GM10266 (cell line): ENCODE results near the gene PKNOX2.

Source experiments
- DNase-seq: peaks from one replicate; pipeline ENCODE4 v3.0.0; 2012; ENCODE audit errors: extremely low spot score
- TF ChIP-seq, protein P1 (sequence below): IDR thresholded peaks from 2 replicates; pipeline ENCODE4 v1.5.1; 2012; ENCODE audit warnings: mild to moderate bottlenecking, low read depth; ENCODE audit not compliant: control insufficient read depth, insufficient read depth; ENCODE audit errors: missing control alignments

The PKNOX2 gene

DNA sequence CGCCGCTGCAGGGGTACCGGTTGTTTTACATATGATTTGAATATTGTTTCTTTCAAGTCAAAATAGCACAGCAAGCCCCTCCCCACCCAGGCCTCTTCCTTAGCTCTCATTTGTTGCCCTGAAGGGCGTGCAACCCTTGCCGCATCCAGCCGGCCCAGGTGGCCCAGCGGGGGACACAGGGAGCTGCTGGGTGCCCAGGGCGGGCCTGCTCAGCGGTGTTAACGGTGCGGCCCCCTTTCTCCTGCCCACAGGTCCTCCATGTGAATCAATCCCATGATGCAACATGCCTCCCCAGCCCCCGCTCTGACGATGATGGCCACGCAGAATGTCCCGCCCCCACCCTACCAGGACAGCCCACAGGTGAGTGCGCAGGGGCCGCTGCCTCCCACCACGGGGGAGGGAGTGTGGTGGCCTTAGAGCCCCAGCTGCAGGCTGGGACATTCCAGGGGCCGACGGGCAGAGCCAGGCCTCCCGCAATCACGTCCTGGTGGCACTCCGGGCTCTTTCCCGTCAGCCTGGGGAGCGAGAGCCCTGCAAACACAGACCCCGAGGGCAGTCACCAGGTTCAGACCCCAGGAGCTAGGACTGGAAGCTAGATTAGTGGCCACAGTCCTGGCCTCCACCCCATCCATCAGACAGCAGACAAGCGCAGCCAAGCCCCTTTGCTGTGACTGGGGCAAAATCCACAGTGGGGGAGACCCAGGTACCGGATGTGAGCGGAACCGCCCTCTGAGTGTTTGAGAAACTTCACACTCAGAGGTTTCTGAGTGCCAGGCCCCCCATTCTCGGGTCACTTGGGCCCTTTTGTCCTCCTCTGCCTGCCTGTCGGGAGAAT is 186.7 kb downstream of the PKNOX2 start:
- TF ChIP-seq, protein P1, sequence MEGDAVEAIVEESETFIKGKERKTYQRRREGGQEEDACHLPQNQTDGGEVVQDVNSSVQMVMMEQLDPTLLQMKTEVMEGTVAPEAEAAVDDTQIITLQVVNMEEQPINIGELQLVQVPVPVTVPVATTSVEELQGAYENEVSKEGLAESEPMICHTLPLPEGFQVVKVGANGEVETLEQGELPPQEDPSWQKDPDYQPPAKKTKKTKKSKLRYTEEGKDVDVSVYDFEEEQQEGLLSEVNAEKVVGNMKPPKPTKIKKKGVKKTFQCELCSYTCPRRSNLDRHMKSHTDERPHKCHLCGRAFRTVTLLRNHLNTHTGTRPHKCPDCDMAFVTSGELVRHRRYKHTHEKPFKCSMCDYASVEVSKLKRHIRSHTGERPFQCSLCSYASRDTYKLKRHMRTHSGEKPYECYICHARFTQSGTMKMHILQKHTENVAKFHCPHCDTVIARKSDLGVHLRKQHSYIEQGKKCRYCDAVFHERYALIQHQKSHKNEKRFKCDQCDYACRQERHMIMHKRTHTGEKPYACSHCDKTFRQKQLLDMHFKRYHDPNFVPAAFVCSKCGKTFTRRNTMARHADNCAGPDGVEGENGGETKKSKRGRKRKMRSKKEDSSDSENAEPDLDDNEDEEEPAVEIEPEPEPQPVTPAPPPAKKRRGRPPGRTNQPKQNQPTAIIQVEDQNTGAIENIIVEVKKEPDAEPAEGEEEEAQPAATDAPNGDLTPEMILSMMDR, result no peak
- DNase-seq, result no peak

DNA sequence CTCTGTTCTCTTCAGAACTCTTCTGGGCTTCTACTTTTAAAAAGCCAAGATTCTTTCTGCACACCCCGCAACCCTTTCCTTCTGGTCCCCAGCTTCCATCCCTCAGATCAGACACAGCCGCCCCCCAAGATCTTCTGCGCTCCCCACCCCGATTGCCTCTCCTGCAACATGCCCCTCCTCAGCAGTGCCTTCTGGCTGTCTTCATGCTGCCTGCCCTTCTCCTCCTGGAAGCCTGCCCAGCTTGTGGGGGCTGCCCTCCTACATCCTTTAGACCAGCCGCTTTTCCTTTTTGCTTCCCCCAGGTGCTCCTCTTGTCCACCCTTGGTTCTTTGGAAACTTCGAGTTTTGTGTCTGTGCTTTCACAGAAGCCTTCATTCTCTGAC is 187.3 kb downstream of the PKNOX2 start:
- TF ChIP-seq, protein P1, result no peak

DNA sequence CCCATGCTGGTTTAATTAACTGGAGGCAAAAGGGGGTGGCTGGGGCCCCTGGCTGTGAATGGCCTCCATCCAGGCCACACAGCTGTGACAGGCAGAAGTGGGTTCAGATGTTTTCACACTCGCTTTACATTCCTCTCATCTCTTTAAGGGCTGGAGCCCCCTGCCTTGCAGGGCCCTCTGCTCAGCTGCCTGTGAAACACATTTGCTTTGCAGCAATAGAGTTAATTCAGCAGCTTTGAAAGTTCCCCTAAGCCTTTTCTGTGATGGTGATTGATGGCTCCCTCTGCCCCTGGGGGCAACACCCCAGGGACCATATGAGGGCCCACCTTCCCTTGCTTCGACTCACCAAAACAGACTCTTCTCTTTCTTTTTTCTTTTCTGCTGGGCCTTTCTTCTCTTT is 192.2 kb downstream of the PKNOX2 start:
- TF ChIP-seq, protein P1, result no peak
- no peak for DNase-seq

More for the DNA sequence above, 187.3 kb downstream of the PKNOX2 start:
- DNase-seq, result no peak

DNA sequence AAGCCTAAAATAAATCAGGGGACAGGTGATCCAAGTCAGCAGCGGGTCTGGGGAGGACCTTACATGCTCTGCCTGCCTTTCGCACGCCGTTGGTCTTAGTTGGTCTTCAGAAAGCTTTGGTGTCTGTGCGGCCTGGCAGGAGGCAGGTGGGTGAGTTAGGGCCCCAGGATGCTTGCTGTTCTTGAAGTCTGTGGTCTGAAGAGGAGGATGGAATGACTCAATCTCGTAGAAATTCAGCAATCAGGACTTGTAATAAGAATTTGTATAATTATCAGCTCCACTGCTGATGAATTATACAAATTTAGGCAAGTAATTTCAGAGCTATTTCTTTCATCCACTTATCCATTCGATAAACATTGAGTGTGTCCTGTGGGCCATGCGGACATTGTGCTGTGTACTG is 193.0 kb downstream of the PKNOX2 start:
- no peak for DNase-seq
- TF ChIP-seq, protein P1, result no peak

DNA sequence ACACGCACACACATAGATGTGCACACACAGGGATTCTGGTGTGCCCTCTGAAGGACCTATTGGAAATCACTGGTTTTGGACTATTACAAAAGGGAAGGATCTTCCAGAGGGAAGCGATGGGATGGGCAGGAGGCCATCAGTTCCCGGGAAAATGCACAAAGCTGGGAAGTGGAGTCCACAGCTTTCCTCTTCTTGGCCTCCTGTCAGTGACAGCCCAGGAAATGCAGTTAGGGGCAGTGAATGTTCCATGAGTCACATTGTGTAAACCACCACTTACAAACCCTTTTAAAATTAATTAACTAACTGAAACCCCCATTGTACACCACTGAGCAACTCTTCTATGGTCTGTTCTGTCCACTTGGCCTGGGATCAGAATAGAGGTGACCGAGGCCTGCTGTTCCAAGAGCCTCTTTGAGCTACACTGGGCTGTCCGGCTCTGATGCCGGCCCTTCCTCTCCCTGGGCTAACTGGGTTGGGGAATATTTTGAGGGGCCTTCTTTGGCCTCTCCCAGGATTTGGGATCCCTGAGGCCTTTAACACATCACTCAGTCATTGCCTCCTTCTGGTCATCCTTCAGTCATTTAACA is 193.8 kb downstream of the PKNOX2 start:
- TF ChIP-seq, protein P1, result no peak
- no peak for DNase-seq

DNA sequence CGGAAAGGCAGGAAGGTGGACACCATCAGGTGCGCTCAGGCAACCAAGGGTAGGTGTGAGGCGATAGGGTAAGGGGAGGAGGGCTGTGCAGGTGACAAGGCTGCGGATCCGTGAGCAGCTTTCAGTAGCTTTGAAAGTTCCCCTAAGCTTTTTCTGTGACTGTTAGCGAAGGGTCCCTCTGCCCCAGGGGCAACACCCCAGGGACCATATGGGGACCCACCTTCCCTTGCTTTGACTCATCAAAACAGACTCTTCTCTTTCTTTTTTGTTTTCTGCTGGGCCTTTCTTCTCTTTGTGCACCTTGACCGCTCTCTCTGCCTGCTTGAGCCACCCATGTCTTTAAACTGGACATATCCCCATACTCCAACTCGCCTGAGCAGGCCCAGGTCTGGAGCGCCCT is 194.6 kb downstream of the PKNOX2 start:
- DNase-seq, result no peak
- TF ChIP-seq, protein P1, result no peak

DNA sequence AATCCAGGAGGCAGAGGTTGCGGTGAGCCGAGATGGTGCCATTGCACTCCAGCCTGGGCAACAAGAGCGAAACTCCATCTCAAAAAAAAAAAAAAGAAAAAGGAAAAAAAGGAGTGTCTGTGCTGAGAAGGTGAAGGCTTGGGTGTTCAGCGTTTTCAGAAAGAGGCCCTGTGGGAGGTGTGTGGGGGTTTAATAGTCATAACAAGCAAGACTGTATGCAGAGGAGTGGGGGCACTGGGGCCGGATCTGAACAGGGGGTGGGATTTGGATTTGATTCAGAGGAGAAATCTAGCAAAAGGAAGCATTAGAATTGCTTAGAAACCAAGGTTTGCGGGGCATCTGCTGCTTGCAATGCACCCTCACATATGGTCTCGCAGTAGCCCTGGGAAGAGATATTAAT is 195.5 kb downstream of the PKNOX2 start:
- TF ChIP-seq, protein P1, result no peak
- no peak for DNase-seq
